Stimulated activated CD8-positive, alpha-beta memory T cell treated with anti-CD3 and anti-CD28 coated beads, Interleukin-7, amount 100 ng/mL, for 4 hours (primary cell): ENCODE measurements around the gene RIOK2.

Experiments
- DNase-seq, 2 donors: peaks; one replicate each; pipeline ENCODE4 v3.0.0-alpha.2; 2020; ENCODE audit warnings: low read depth in 2 of 2

The RIOK2 gene

GRCh38 chr5:97125125-97125683 lies 57.8 kb downstream of the RIOK2 start:
- no peak for DNase-seq

- DNase-seq = no peak
These were observed 58.7 kb downstream of the RIOK2 start for GRCh38 chr5:97124335-97124734.

GRCh38 chr5:97121848-97122247 lies 61.2 kb downstream of the RIOK2 start:
- no peak for DNase-seq

GRCh38 chr5:97120195-97120594 lies 62.9 kb downstream of the RIOK2 start:
- DNase-seq = no peak

GRCh38 chr5:97119007-97119390 lies 64.0 kb downstream of the RIOK2 start:
- no peak for DNase-seq

- no peak for DNase-seq
These were observed 64.6 kb downstream of the RIOK2 start for GRCh38 chr5:97118261-97119006.

- DNase-seq = no peak
These were observed 67.1 kb downstream of the RIOK2 start for GRCh38 chr5:97115932-97116331.

GRCh38 chr5:97112230-97112629 lies 70.8 kb downstream of the RIOK2 start:
- no peak for DNase-seq

- DNase-seq = no peak
These were observed 71.4 kb downstream of the RIOK2 start for GRCh38 chr5:97111616-97112015.

- no peak for DNase-seq
These were observed 72.0 kb downstream of the RIOK2 start for GRCh38 chr5:97111004-97111403.
